ENCODE results near the gene APLN.

APLN gene

GRCh38 chrX:129661369-129661768, 6.6 kb upstream of the APLN start:
- no peak for DNase-seq (ENCODE audit: low read depth in 2 of 3, low spot score in 2 of 3)

DNA sequence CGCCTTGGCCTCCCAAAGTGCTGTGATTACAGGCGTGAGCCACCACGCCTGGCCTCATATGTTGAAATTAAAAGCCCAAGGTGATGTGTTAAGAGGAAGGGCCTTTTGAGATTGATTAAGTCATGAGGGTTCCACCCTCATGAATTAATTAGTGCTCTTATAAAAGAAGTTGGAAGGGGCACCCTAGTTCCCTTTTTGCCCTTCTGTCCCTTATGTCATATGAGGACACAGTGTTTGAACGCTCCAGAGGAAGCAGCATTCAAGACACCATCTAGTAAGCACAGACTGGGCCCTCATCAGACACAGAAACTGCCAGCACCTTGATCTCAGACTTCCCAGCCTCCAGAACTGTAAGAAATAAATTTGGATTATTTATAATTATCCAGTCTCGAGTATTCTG, 5.1 kb upstream of the APLN start:
- no peak for DNase-seq (ENCODE audit: low read depth in 2 of 3, low spot score in 2 of 3)

DNA sequence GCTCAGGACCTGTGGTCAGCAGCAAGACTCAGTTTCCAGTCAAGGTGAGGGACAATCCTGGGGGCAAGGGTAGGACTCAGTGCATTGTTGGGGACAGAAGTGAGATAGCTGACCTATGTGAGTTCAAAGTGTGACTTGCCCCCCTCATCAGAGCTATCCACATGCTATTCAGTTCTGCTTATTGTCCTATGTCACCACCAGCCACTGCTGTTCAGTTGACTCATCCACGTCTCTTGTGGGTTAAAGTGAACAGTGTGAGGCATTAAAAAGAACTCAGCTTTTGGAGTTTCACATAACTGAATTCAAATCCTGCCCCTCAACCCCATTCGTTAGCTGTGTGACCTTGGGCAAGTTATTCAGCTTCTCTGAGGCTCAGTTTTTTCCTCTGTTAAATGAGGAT, 4.4 kb upstream of the APLN start:
- no peak for DNase-seq (ENCODE audit: low read depth in 2 of 3, low spot score in 2 of 3)

DNA sequence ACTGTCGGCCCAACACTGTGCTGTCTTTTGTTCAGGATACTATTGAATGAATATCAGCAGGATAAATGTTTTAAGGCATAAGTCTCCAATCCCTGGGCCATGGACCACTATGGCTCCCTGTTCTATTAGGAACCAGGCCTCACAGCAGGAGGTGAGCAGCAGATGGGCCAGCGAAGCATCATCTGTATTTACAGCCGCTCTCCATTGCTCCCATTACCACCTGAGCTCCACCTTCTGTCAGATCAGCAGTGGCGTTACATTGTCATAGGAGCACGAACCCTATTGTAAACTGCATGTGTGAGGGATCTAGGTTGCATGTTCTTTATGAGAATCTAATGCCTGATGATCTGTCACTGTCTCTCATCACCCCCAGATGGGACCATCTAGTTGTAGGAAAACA, 3.7 kb upstream of the APLN start:
- no peak for DNase-seq (ENCODE audit: low read depth in 2 of 3, low spot score in 2 of 3)

- DNase-seq (ENCODE audit: low read depth in 2 of 3, low spot score in 2 of 3), result no peak
Measured at GRCh38 chrX:129655547-129656249, 942 bp upstream of the APLN start.

- DNase-seq (ENCODE audit: low read depth in 2 of 3, low spot score in 2 of 3), result no peak
Measured at GRCh38 chrX:129653971-129654651, 645 bp downstream of the APLN start.

GRCh38 chrX:129653181-129653970, 1.4 kb downstream of the APLN start:
- DNase-seq (ENCODE audit: low read depth in 2 of 3, low spot score in 2 of 3), result no peak

DNA sequence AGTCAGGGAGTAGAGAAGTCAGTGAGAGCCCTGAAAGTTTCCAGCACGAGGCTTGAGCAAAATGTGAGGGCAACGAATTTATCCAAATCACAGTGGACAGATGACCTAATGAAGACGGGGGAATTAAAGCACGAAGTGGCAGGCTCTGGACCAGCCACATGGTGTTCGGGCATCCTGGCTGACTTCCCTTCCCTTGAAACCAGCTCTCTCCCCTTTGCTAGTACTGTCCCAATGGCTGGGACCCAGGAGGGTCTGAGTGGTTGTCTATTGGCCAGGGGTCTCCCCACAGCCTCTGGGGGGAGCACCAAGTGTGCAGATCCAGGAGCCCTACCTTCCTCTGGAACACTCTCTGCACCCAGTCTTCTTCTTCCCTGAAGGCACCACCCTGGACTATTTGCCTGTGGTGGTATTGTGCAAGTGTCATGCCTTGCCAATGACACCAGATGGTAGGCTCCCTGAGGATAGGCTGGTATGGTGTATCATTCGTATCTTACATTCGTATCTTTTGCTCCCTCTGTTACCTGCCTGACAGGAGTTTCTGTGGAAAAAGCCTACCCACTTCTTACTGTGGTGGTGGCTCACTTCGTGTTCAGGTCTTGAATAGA, 2.1 kb downstream of the APLN start:
- no peak for DNase-seq (ENCODE audit: low read depth in 2 of 3, low spot score in 2 of 3)

DNA sequence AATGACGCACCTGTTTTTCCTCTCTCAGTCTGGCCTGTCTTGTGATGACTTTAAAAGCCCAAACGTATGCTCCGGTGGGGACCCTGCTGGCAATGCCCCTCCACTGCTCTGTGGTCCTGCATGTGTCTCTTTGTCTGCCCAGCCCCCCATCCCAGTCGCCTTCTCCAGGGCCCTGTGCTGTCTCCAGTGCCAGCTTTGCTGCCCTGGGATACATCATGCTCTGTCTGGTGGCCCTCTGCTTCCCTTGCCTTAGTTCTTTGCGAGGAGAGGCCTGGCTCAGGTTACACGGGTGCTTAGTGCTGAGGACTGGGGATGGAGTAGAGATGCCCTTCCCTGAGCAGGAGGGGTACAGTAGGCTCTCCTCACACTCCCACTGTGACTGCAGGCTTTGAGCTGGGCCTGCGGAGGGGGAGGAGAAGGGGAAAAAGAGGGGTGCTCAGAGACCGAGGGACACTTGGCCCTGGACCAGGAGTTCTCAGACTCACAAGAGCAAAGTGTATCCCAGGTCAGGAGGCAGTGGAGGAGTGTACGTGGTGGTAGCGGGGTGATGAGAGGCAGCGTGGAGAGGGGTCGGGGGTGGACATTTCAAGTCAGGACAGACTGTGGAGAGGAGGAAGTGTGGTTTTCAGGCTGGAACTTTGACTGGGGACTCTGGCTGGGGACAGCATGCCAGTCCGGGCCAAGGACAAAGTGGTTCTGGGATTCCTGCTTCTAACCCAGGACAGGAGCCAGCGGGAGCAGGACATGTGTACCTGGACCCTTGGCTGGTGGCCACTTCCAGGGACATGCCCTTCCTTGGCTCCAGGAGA, 2.8 kb downstream of the APLN start:
- DNase-seq (ENCODE audit: low read depth in 2 of 3, low spot score in 2 of 3), result no peak

DNA sequence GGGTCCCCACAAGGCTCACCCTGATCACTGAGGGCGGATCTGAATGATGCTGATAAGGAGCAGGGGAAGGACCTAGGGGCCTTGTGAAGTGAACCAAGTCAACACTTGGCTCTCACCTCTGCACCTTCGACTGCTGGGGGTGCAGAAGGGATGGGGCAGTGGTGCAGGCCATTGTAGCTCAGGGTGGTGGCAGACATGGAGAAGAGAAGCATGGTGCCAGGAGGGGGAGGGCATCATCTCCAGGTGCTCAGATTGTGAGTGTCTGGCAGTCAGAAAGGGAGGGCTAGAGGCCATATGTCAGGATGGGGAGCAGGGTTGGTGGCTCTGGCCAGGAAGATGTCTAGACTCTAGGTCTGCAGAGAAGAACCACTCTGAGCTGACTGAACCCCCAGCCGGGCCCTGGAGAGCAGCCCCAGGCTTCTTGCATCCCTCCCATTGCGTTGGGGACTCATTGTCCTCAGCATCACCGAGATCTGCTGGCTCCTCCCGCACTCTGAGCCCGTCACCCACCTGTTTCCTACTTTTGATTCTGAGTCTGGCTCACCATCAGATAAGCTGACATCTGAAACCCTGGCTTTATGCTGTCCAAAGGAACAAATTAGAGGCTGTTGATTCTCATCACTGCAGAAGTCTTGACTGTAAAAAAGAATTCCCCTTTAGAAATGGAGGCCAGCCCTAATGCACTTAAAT, 3.8 kb downstream of the APLN start:
- DNase-seq (ENCODE audit: low read depth in 2 of 3, low spot score in 2 of 3), result no peak

- DNase-seq (ENCODE audit: low read depth in 2 of 3, low spot score in 2 of 3), result no peak
Measured at GRCh38 chrX:129650183-129650689, 4.5 kb downstream of the APLN start.

GRCh38 chrX:129649268-129650182, 5.2 kb downstream of the APLN start:
- DNase-seq (ENCODE audit: low read depth in 2 of 3, low spot score in 2 of 3), result no peak

GRCh38 chrX:129648514-129649267, 6.1 kb downstream of the APLN start:
- DNase-seq (ENCODE audit: low read depth in 2 of 3, low spot score in 2 of 3), result no peak

DNA sequence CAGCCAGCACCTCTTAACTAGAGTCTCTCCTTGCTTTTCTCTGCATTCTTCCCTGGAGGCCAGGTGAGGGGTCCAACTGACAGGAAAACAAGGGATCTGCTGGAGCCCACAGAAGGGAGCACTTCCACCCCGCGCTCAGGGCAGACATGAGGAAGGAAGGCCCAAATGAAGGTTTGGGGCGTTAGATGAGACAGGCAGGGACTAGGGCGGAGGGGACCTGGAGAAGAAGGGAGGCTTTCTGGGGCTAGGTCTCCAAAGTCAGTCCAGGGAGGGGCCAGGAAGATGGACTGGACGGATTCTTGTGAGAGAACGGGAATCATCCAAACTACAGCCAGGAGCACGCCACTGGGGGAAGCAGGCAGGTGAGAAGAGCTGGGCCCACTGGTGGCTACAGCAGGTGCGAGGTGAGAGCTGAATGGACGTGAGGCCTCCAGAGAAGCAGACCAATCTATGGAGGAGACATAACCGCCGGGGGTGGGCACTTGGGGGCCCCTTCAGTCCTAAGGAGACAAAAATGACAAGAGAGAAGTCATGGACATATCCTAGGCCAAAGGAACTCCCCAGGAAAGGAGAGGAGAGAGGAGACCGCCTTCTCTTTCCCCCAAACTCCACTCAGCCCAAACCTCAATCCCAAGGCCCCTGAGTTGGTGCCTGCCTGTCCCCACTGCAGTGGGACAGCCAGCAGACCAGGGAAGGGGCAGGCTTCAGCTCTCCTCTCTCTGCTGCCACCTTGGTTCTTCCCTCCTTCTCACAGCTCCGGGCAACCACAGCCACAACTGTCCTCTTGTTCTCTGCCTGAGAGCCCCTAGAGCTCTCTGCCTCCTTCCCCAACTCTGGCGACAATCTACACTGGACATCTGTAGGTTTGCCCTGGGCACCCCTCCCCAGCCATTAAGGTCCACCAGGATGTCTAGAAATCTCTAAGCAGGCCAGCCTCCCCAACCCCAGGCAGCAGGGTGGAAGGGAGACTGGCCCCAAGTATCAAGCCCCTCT, 7.0 kb downstream of the APLN start:
- no peak for DNase-seq (ENCODE audit: low read depth in 2 of 3, low spot score in 2 of 3)

DNA sequence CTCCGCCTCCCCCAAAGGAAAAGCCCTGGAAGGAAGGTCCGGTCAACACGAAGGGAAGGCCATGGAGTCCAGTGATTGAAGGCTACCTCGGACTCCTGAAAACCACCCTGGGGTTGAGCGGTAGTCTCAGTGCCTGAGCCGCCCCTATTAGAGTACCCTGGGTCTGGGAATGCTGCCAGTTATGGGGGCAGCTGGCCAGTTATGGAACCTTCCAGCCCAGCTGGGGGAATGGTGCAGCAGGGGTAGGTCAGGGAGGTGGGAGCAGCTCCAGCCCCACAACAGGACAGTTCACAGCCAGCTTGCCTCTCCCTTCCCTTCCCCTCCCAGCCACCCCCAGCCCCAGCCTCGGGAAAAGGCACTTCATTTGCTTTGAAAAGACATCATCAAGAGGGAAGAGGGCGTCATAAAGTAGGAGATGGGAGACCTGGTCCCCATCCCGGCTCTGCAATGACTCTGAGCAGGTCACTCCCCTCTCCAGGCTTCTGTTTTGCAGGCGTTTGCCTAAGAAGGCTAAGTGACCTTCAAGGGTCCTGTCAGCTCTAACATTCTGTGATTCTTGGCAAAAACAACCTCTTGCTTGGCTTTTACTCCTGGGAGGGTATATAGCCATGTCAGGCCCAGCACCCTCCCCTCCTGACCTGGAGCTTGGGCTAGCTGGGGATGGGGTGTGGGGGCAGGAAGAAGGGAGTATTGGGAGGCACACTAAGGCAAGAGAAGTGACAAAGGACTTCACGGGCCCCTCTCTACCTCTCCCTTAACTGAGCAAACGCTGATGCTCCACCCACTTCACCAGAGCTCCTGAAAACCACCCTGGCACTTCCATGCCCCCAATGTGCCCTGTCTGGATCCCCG, 8.0 kb downstream of the APLN start:
- no peak for DNase-seq (ENCODE audit: low read depth in 2 of 3, low spot score in 2 of 3)

DNA sequence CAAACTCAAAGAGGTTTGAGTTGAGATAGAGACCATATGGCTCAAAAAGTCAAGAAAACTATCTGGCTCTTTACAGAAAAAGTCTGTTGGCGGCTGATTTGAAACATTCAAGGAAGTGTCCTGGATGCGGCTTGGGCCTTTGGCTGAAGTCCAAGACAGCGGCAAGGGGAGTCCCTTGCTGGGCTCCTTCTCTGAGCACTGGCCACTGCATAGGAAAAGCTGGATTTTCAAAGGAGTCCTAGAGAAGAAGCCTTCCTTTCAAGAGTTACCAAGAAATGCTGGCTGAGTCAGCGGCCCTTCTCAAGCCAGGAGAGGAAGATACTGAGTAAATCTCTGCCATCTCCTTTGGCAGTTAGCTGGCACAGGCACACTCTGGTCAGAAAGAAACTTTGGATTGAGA, 12.1 kb downstream of the APLN start:
- no peak for DNase-seq (ENCODE audit: low read depth in 2 of 3, low spot score in 2 of 3)
